ENCODE results near the gene EFCAB12.

- TF ChIP-seq CTCF (IDR thresholded peaks at IDR 0.05) (no peak), SIN3A (IDR thresholded peaks at IDR 0.05; ENCODE audit: borderline replicate concordance, insufficient read depth, low read depth, low read length) (no peak), POLR2AphosphoS5 (IDR thresholded peaks at IDR 0.05; ENCODE audit: low read depth, low read length) (no peak), REST (IDR thresholded peaks at IDR 0.05; ENCODE audit: insufficient read depth in 1 of 2, low read depth in 2 of 2, low read length in 1 of 2) (no peak), TCF7L2 (IDR thresholded peaks at IDR 0.05; ENCODE audit: low read depth, low read length) (no peak)
Measured at GRCh38 chr3:129378949-129379348, 49.5 kb downstream of the EFCAB12 start.

All from Panc1 (cell line).